Measurements from ENCODE around the gene DEFB132.

DNA sequence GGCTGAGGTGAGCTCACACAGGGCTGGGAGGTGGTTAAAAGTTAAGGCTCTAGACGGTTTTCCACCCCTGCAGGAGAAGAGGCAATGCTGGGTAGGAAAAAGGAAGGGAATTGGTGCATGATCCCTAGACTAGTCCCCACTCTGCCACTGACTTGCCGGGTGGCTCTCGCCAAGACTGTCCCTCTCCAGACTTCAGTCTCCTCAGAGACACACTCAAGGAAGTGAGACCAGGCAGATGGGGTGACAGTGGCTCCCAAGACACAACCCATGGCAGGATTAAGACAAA lies 19.9 kb downstream of the DEFB132 start:
- TF ChIP-seq EZH2phosphoT487 (IDR thresholded peaks at IDR 0.05; ENCODE audit: unreplicated experiment) (no peak), POLR2AphosphoS5 (IDR thresholded peaks at IDR 0.05; ENCODE audit: low read depth) (no peak), EZH2 (IDR thresholded peaks at IDR 0.05; ENCODE audit: low read depth, unreplicated experiment) (no peak), ZNF114 (CRISPR knock-in tag; IDR thresholded peaks at IDR 0.05) (no peak), ZNF331 (CRISPR knock-in tag; IDR thresholded peaks at IDR 0.05; ENCODE audit: low read depth) (no peak), ETS1 (IDR thresholded peaks at IDR 0.05) (no peak), ZNF462 (CRISPR knock-in tag; IDR thresholded peaks at IDR 0.05) (no peak), JUNB (IDR thresholded peaks at IDR 0.05; ENCODE audit: unreplicated experiment) (no peak), STAT1 (IDR thresholded peaks at IDR 0.05; ENCODE audit: unreplicated experiment) (no peak), CREB1 (CRISPR knock-in tag; IDR thresholded peaks at IDR 0.05; ENCODE audit: low read depth) (no peak)
- TF ChIP-seq, protein P1, sequence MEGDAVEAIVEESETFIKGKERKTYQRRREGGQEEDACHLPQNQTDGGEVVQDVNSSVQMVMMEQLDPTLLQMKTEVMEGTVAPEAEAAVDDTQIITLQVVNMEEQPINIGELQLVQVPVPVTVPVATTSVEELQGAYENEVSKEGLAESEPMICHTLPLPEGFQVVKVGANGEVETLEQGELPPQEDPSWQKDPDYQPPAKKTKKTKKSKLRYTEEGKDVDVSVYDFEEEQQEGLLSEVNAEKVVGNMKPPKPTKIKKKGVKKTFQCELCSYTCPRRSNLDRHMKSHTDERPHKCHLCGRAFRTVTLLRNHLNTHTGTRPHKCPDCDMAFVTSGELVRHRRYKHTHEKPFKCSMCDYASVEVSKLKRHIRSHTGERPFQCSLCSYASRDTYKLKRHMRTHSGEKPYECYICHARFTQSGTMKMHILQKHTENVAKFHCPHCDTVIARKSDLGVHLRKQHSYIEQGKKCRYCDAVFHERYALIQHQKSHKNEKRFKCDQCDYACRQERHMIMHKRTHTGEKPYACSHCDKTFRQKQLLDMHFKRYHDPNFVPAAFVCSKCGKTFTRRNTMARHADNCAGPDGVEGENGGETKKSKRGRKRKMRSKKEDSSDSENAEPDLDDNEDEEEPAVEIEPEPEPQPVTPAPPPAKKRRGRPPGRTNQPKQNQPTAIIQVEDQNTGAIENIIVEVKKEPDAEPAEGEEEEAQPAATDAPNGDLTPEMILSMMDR (conservative IDR thresholded peaks at IDR 0.05; ENCODE audit: low read depth in 2 of 2), result no peak
- TF ChIP-seq, protein P2, sequence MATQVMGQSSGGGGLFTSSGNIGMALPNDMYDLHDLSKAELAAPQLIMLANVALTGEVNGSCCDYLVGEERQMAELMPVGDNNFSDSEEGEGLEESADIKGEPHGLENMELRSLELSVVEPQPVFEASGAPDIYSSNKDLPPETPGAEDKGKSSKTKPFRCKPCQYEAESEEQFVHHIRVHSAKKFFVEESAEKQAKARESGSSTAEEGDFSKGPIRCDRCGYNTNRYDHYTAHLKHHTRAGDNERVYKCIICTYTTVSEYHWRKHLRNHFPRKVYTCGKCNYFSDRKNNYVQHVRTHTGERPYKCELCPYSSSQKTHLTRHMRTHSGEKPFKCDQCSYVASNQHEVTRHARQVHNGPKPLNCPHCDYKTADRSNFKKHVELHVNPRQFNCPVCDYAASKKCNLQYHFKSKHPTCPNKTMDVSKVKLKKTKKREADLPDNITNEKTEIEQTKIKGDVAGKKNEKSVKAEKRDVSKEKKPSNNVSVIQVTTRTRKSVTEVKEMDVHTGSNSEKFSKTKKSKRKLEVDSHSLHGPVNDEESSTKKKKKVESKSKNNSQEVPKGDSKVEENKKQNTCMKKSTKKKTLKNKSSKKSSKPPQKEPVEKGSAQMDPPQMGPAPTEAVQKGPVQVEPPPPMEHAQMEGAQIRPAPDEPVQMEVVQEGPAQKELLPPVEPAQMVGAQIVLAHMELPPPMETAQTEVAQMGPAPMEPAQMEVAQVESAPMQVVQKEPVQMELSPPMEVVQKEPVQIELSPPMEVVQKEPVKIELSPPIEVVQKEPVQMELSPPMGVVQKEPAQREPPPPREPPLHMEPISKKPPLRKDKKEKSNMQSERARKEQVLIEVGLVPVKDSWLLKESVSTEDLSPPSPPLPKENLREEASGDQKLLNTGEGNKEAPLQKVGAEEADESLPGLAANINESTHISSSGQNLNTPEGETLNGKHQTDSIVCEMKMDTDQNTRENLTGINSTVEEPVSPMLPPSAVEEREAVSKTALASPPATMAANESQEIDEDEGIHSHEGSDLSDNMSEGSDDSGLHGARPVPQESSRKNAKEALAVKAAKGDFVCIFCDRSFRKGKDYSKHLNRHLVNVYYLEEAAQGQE (IDR thresholded peaks at IDR 0.05; ENCODE audit: unreplicated experiment), result no peak

Data from GM23338 (cell line).